HG03571 (cell line): ENCODE measurements around the gene PIP5K1B.

ENCODE experiments used
- ATAC-seq: cut with Tn5 transposase; IDR thresholded peaks from one replicate; pipeline ENCODE4 v1.9.1; 2021; ENCODE audit not compliant: unreplicated experiment

PIP5K1B gene

GRCh38 chr9:68706363-68707201, 1.5 kb downstream of the PIP5K1B start:
- ATAC-seq = no peak

GRCh38 chr9:68707801-68708488, 2.9 kb downstream of the PIP5K1B start:
- no peak for ATAC-seq

GRCh38 chr9:68708513-68708912, 3.5 kb downstream of the PIP5K1B start:
- no peak for ATAC-seq

GRCh38 chr9:68709291-68710110, 4.5 kb downstream of the PIP5K1B start:
- no peak for ATAC-seq

- no peak for ATAC-seq
These were observed 5.1 kb downstream of the PIP5K1B start for GRCh38 chr9:68710111-68710471.

- ATAC-seq = no peak
These were observed 6.2 kb downstream of the PIP5K1B start for GRCh38 chr9:68711281-68711680.

GRCh38 chr9:68711932-68712331, 6.9 kb downstream of the PIP5K1B start:
- no peak for ATAC-seq

- no peak for ATAC-seq
These were observed 9.6 kb downstream of the PIP5K1B start for GRCh38 chr9:68714416-68715180.

- ATAC-seq = no peak
These were observed 10.1 kb downstream of the PIP5K1B start for GRCh38 chr9:68715181-68715456.

- no peak for ATAC-seq
These were observed 12.8 kb downstream of the PIP5K1B start for GRCh38 chr9:68717552-68718443.

- no peak for ATAC-seq
These were observed 14.8 kb downstream of the PIP5K1B start for GRCh38 chr9:68719847-68720246.

- ATAC-seq = no peak
These were observed 15.7 kb downstream of the PIP5K1B start for GRCh38 chr9:68720656-68721313.

- ATAC-seq = no peak
These were observed 16.8 kb downstream of the PIP5K1B start for GRCh38 chr9:68721666-68722330.

GRCh38 chr9:68725070-68725469, 20.0 kb downstream of the PIP5K1B start:
- no peak for ATAC-seq

- no peak for ATAC-seq
These were observed 21.4 kb downstream of the PIP5K1B start for GRCh38 chr9:68726489-68726888.

GRCh38 chr9:68727636-68728035, 22.6 kb downstream of the PIP5K1B start:
- ATAC-seq = no peak

- no peak for ATAC-seq
These were observed 23.7 kb downstream of the PIP5K1B start for GRCh38 chr9:68728731-68729130.

- ATAC-seq = no peak
These were observed 25.7 kb downstream of the PIP5K1B start for GRCh38 chr9:68730570-68731235.

GRCh38 chr9:68731857-68732256, 26.8 kb downstream of the PIP5K1B start:
- no peak for ATAC-seq
